ENCODE data around the gene CST5. TPM values are rescaled to one million over a fixed set of nuclear protein-coding genes. Genes with fewer than 3 reads are reported as not detected.

The CST5 gene
- total and polyA plus RNA-seq, 8 donors = 0.21 to 3.3 (median 0.25) TPM; not detected in 5

DNA sequence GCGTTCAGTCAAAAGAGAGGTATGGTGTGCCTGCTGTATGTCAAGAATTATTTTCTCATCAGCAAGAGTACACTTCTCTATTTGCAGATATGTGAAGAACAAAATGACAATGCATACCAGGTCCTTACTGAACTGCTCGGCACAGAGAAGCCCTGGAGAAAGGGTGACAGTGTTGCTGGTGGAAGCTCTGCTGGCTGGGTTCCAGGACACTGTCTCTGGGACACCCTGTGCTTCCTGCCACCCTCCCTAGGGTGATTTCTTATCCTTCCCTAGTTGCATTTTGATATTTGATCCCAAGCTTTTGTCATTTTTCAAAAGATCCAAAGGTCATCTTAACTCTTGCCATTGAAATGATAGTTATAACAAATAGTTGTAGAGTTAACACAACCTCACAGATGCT is 8.3 kb upstream of the CST5 start:
- H3K9me3 ChIP-seq = no peaks in the 10 kb centered on the region
- intact Hi-C loops (cut with DNase I) = no loop called here
- no peaks in the 10 kb centered on the region for H3K4me1 ChIP-seq
- no peaks in the 10 kb centered on the region for H3K36me3 ChIP-seq
- H3K27me3 ChIP-seq = no peaks in the 10 kb centered on the region
- DNase-seq (no peak), ATAC-seq (no peak)
- no peak overlapping the region for H3K27ac ChIP-seq
- no peak overlapping the region for H3K4me3 ChIP-seq
- TF ChIP-seq, protein P1, sequence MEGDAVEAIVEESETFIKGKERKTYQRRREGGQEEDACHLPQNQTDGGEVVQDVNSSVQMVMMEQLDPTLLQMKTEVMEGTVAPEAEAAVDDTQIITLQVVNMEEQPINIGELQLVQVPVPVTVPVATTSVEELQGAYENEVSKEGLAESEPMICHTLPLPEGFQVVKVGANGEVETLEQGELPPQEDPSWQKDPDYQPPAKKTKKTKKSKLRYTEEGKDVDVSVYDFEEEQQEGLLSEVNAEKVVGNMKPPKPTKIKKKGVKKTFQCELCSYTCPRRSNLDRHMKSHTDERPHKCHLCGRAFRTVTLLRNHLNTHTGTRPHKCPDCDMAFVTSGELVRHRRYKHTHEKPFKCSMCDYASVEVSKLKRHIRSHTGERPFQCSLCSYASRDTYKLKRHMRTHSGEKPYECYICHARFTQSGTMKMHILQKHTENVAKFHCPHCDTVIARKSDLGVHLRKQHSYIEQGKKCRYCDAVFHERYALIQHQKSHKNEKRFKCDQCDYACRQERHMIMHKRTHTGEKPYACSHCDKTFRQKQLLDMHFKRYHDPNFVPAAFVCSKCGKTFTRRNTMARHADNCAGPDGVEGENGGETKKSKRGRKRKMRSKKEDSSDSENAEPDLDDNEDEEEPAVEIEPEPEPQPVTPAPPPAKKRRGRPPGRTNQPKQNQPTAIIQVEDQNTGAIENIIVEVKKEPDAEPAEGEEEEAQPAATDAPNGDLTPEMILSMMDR (IDR thresholded peaks at IDR 0.05) = no peak

DNA sequence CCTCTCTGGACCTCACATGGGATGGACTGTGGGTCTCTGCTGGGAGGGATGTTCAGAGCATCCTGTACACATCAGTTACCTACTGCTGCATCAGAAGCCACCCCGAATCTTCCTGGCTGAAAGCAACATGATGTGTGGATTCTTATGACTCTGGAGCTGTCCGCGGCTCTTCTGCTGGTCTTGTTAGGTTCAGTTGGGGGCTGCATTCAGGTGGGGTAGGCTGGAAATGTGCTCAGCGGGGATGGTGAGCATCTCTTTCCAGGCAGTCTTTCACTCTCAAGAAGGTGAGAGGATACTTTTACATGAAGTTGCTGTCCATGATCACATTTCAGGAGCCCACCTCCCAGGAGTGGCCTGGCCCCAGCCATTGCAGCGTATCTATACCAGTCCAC is 5.2 kb upstream of the CST5 start:
- Histone ChIP-seq H3K36me3 (no peaks in the 10 kb centered on the region), H3K4me3 (no peak overlapping the region), H3K4me1 (peaks cover 0 to 6% of the 10 kb centered on the region in 2 donors), H3K9me3 (no peaks in the 10 kb centered on the region), H3K27me3 (no peaks in the 10 kb centered on the region), H3K27ac (no peak overlapping the region)
- no peak for ATAC-seq
- TF ChIP-seq, protein P1 (IDR thresholded peaks at IDR 0.05) = no peak
- DNase-seq = no peak
- intact Hi-C loops (cut with DNase I) = no loop called here

DNA sequence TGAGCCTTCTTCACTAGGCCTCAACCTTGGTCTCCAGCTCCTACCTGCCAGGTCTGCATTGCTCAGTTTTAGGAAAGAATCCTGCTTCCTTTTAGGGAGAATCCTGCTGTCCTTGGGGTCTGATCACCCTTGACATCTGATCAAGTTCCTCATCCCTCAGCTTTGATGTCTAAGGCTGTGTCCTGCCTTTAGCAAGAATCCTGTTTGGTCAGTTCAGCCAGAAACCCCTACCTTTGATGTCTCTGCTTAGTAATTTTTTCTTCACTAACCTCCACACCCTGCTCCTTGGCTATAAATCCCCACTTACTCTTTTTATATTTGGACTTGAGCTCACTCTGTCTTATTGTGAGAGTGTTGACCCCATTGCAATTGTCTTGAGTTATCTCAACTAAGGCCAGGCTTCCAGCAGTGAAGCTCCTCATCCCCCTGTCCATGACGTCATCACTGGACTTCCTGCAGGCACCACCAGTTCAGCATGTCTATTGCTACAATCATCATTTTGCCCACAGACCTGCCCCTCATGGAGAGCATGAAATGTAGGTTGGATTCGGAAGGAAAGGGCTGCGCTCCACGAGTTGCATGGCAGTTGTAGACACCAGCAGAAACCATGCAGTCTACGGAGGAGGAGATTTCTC is 4.7 kb upstream of the CST5 start:
- Histone ChIP-seq H3K27ac (no peak overlapping the region), H3K4me1 (peaks cover 0 to 6% of the 10 kb centered on the region in 2 donors), H3K9me3 (no peaks in the 10 kb centered on the region), H3K4me3 (no peak overlapping the region), H3K27me3 (no peaks in the 10 kb centered on the region), H3K36me3 (no peaks in the 10 kb centered on the region)
- intact Hi-C loops (cut with DNase I) = no loop called here
- ATAC-seq = no peak
- no peak for DNase-seq
- TF ChIP-seq, protein P1 (IDR thresholded peaks at IDR 0.05) = no peak

DNA sequence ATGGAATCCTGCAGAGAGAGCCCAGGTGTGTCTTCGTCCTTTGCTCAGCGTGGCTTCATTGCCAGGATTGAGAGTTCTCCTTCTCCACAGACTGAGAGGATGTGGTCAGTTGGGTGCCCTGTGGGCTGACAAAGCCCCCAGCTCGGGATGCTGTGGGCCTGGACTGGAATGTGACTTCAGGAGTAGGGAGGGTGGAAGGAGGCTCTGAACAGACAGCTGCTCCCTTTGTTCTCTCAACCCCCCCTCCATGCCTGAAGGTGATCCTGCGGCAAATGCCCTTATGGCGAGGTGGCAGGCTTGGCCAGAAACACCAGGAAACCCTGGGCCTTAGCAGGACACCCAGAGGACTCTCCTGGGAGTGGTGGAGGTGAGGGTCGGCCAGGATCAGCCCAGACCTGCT is 1.8 kb upstream of the CST5 start:
- Histone ChIP-seq H3K36me3 (no peaks in the 10 kb centered on the region), H3K4me1 (peaks cover 0 to 6% of the 10 kb centered on the region in 2 donors), H3K27me3 (no peaks in the 10 kb centered on the region), H3K4me3 (no peak overlapping the region), H3K9me3 (no peaks in the 10 kb centered on the region), H3K27ac (no peak overlapping the region)
- DNase-seq (no peak), ATAC-seq (no peak)
- intact Hi-C loops (cut with DNase I) = no loop called here
- TF ChIP-seq, protein P1 (IDR thresholded peaks at IDR 0.05) = no peak

DNA sequence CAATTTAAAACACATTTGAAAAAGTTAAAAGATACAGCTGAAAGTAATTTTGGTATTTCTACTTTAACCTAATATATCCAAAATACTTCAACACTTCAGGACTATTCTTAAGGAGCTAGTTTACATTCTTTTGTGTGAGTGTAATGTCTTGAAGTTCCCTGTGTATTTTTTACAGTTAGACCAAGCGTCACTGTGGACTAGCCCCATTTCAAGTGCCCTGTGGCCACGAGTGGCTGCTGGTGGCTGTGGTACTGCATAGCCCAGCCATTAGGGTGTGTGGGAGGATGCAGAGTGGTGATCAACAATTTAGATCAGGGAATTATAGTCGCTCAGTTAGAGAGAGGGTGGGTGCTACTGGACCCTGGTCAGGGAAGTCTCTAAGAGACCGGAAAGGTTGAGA is 869 bp upstream of the CST5 start:
- Histone ChIP-seq H3K4me1 (peaks cover 0 to 6% of the 10 kb centered on the region in 2 donors), H3K27me3 (no peaks in the 10 kb centered on the region), H3K36me3 (no peaks in the 10 kb centered on the region), H3K27ac (peak overlapping the region; percentile 37 to 48), H3K9me3 (no peaks in the 10 kb centered on the region), H3K4me3 (no peak overlapping the region)
- DNase-seq (peak in 1 of 4 donors; percentile 22), ATAC-seq (peak; percentile 82)
- intact Hi-C loops (cut with DNase I) = no loop called here
- TF ChIP-seq, protein P1 (IDR thresholded peaks at IDR 0.05) = no peak
